HUES48 (cell line): ENCODE data around the gene MSMP.

ENCODE experiments used
- H3K27ac ChIP-seq: one replicate; pipeline ENCODE4 v1.7.0; 2013; ENCODE audit warnings: low read depth, low read length, inconsistent platforms
- H3K27me3 ChIP-seq: 2 replicates; pipeline ENCODE4 v1.6.1; 2013; ENCODE audit warnings: mild to moderate bottlenecking, low read length; ENCODE audit not compliant: control insufficient read depth, insufficient read depth
- H3K36me3 ChIP-seq: 2 replicates; pipeline ENCODE4 v1.6.1; 2013; ENCODE audit warnings: low read length; ENCODE audit not compliant: control insufficient read depth, insufficient read depth
- H3K4me1 ChIP-seq: 2 replicates; pipeline ENCODE4 v1.6.1; 2013; ENCODE audit warnings: mild to moderate bottlenecking, low read length; ENCODE audit not compliant: control insufficient read depth, insufficient read depth
- H3K4me3 ChIP-seq: 2 replicates; pipeline ENCODE4 v1.5.1; 2013; ENCODE audit warnings: mild to moderate bottlenecking, low read depth, low read length
- H3K9ac ChIP-seq: 2 replicates; pipeline ENCODE4 v1.6.1; 2013; ENCODE audit warnings: mild to moderate bottlenecking, low read depth, low read length, moderate library complexity
- H3K9me3 ChIP-seq: 2 replicates; pipeline ENCODE4 v1.6.1; 2013; ENCODE audit warnings: low read length; ENCODE audit not compliant: control insufficient read depth, insufficient read depth

Gene MSMP

GRCh38 chr9:35719546-35719945 is 34.5 kb downstream of the MSMP start:
- no peak overlapping the region for H3K9ac ChIP-seq
- no peaks in the 10 kb centered on the region for H3K27me3 ChIP-seq
- no peaks in the 10 kb centered on the region for H3K9me3 ChIP-seq
- H3K36me3 ChIP-seq, result peaks cover 98% of the 10 kb centered on the region
- no peak overlapping the region for H3K4me3 ChIP-seq
- no peaks in the 10 kb centered on the region for H3K4me1 ChIP-seq
- no peak overlapping the region for H3K27ac ChIP-seq

DNA sequence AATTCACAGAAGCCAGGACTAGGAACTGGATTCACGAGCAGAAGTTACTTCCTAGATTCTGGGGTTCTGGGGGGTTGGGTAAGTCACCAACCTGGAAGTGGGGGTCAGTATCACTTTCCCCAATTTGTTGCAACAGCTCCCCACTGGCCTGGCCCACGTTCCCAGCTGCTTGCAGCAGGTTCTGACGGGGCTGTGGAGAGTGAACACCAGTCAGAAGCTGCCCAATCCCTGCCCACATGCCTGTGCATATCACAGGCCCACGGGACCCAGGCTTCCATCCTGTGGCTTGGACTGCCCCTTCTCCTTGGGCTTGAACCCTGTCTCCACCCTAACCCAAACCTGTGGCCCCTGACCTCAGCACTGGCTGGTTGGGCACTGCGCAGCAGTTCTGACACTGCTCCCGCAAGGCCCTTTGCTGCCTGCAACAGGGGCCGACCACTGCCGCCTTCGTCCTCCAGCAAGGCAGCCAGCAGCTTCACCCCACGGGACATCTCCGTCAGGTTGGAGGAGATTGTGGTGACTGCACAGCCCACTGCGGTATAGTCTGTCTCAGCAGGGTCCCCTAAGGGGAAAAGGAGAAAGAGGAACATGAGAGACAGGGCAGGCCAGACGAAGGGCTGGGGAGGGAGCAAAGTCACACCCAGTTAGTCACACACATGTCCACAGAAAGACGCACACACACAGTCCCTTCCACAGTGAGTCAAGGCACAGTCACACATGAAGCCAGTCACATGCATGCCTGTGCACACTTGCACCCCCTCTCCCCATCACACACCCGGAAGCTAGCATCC is 35.2 kb downstream of the MSMP start:
- Histone ChIP-seq H3K27me3 (no peaks in the 10 kb centered on the region), H3K36me3 (peaks cover 98% of the 10 kb centered on the region), H3K4me3 (no peak overlapping the region), H3K9me3 (no peaks in the 10 kb centered on the region), H3K4me1 (no peaks in the 10 kb centered on the region), H3K27ac (no peak overlapping the region), H3K9ac (no peak overlapping the region)

DNA sequence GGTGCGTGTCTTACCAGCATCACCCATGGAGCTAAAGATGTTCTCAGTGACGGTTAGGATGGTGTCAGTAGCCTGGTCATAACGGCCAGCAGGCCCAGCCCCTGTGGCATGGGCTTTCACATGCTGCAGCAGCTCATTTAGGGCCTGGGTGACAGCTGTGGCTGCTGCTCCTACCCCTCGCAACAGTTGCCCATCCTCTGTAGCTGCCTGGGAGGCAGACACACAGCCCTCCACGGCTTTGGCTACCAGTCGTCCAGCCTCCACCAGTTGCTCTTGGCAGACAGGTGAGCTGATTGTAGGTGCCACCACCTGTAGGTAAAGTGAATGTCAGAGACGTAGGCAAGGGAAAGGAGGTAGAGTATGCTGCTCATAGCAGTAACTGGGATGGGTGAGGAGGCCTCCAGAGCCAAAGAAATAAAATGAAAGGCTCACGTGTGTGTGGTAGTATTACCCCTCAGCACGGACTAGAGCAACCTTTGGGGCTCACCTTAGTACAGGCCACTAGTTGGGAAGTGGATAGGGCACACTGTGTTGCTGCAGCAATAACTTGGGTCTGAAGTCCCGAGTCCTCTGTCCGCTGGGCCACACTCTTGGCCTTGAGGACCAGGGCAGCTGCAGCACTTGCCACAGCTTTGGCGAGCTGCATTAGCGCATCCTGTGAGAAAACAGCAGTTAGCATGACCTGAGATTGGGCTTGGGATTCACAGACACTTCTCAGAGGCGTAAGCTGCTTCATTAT is 36.8 kb downstream of the MSMP start:
- Histone ChIP-seq H3K9ac (no peak overlapping the region), H3K4me3 (no peak overlapping the region), H3K36me3 (peaks cover 98% of the 10 kb centered on the region), H3K27me3 (no peaks in the 10 kb centered on the region), H3K9me3 (no peaks in the 10 kb centered on the region), H3K27ac (no peak overlapping the region), H3K4me1 (no peaks in the 10 kb centered on the region)

DNA sequence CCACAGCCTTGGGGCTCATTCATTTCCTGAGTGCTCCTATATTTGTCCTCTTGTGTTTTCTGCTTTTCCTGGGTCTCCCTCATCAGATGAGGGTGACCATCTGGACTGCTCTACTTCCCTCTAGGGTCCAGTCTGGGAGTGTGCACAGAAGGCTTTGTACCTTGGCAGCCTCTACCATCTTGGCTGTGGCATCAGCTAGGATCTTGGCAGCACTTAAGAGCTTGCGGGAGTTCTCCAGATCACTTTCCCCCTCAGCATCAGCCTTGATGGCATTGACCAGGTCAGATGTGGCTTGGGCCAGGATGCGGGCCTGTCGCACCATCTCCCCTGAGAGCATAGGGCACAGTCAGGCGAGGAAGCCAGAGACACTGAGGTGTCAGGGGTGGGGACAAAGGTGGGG is 37.8 kb downstream of the MSMP start:
- Histone ChIP-seq H3K4me1 (no peaks in the 10 kb centered on the region), H3K36me3 (peaks cover 98% of the 10 kb centered on the region), H3K9ac (no peak overlapping the region), H3K4me3 (no peak overlapping the region), H3K27me3 (no peaks in the 10 kb centered on the region), H3K9me3 (no peaks in the 10 kb centered on the region), H3K27ac (peak overlapping the region; percentile 64)

- H3K4me1 ChIP-seq, result no peaks in the 10 kb centered on the region
- no peak overlapping the region for H3K9ac ChIP-seq
- H3K9me3 ChIP-seq, result no peaks in the 10 kb centered on the region
- H3K36me3 ChIP-seq, result peaks cover 96% of the 10 kb centered on the region
- H3K4me3 ChIP-seq, result no peak overlapping the region
- peak overlapping the region; percentile 77 for H3K27ac ChIP-seq
- no peaks in the 10 kb centered on the region for H3K27me3 ChIP-seq
These were observed 39.4 kb downstream of the MSMP start for GRCh38 chr9:35714579-35715252.

GRCh38 chr9:35714123-35714522 is 40.0 kb downstream of the MSMP start:
- no peaks in the 10 kb centered on the region for H3K27me3 ChIP-seq
- no peak overlapping the region for H3K4me3 ChIP-seq
- H3K9me3 ChIP-seq, result no peaks in the 10 kb centered on the region
- peaks cover 93% of the 10 kb centered on the region for H3K36me3 ChIP-seq
- H3K4me1 ChIP-seq, result no peaks in the 10 kb centered on the region
- no peak overlapping the region for H3K9ac ChIP-seq
- no peak overlapping the region for H3K27ac ChIP-seq

- Histone ChIP-seq H3K36me3 (peaks cover 93% of the 10 kb centered on the region), H3K9me3 (no peaks in the 10 kb centered on the region), H3K9ac (no peak overlapping the region), H3K4me3 (no peak overlapping the region), H3K27ac (no peak overlapping the region), H3K4me1 (no peaks in the 10 kb centered on the region), H3K27me3 (no peaks in the 10 kb centered on the region)
These were observed 40.5 kb downstream of the MSMP start for GRCh38 chr9:35713578-35713977.

DNA sequence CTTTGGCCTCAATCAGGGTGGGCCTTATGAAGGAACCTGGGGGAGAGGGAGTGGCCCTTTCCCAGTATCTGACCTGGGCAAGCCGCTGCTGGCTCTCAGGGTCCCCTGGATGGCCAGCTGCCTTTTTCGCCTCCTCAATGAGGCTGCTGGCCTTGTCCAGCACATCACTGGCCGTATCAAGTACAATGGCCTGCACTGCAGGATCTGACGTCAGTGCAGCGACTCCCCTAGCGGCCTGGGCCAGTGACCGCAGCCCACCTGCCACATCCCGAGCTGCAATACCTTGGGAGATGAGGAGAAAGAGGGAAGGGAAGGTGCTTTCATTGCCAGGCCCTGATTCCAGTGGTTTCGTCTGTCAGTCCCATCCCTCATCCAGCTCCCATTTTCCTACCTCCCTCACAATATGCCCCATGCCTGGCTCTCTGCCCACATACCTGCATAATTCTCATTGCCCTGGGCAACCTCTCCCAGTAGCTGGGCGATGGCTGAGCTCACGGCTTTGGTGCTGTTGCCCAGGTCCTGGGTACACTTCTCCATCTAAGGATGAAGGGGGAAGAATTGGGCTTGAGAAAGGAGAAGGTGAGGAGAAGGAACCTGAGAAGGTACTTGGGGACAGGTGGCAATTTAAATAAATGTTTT is 41.2 kb downstream of the MSMP start:
- Histone ChIP-seq H3K27me3 (no peaks in the 10 kb centered on the region), H3K9ac (no peak overlapping the region), H3K4me3 (no peak overlapping the region), H3K9me3 (no peaks in the 10 kb centered on the region), H3K36me3 (peaks cover 93% of the 10 kb centered on the region), H3K27ac (no peak overlapping the region), H3K4me1 (no peaks in the 10 kb centered on the region)

- Histone ChIP-seq H3K36me3 (peaks cover 93% of the 10 kb centered on the region), H3K27me3 (no peaks in the 10 kb centered on the region), H3K27ac (no peak overlapping the region), H3K9ac (no peak overlapping the region), H3K4me1 (no peaks in the 10 kb centered on the region), H3K9me3 (no peaks in the 10 kb centered on the region), H3K4me3 (no peak overlapping the region)
These were observed 42.3 kb downstream of the MSMP start for GRCh38 chr9:35711501-35712428.

GRCh38 chr9:35710818-35711500 is 43.1 kb downstream of the MSMP start:
- H3K9ac ChIP-seq, result no peak overlapping the region
- H3K27ac ChIP-seq, result no peak overlapping the region
- H3K27me3 ChIP-seq, result no peaks in the 10 kb centered on the region
- H3K4me3 ChIP-seq, result no peak overlapping the region
- no peaks in the 10 kb centered on the region for H3K4me1 ChIP-seq
- no peaks in the 10 kb centered on the region for H3K9me3 ChIP-seq
- H3K36me3 ChIP-seq, result peaks cover 93% of the 10 kb centered on the region
